PFSK-1 (cell line): ENCODE measurements around the gene IGF1R.

ENCODE experiments used
- FOXP2 ChIP-seq: optimal IDR thresholded peaks from 2 replicates; pipeline ENCODE3; 2011; ENCODE audit warnings: borderline replicate concordance, control low read depth, inconsistent platforms; ENCODE audit not compliant: insufficient read depth; ENCODE audit errors: extremely low read length, extremely low read depth
- POLR2AphosphoS5 ChIP-seq: IDR thresholded peaks from 2 replicates; pipeline ENCODE4 v1.6.1; 2012; ENCODE audit warnings: low read depth, mild to moderate bottlenecking, control low read depth, low read length, moderate library complexity
- SIN3A ChIP-seq: IDR thresholded peaks from 2 replicates; pipeline ENCODE4 v1.6.1; 2012; ENCODE audit warnings: mild to moderate bottlenecking, low read length, moderate library complexity, borderline replicate concordance; ENCODE audit not compliant: insufficient read depth
- TAF1 ChIP-seq: IDR thresholded peaks from 2 replicates; pipeline ENCODE4 v1.6.1; 2012; ENCODE audit warnings: low read length, control low read depth, borderline replicate concordance; ENCODE audit not compliant: insufficient read depth
- TF ChIP-seq, protein P1 (sequence below), 2 experiments: IDR thresholded peaks; 2 replicates each; pipeline versions ENCODE4 v1.6.1 to v1.8.0; 2011 to 2012; ENCODE audit warnings: low read depth in 2 of 2, low read length in 2 of 2, control low read depth in 1 of 2, inconsistent platforms in 1 of 2, mild to moderate bottlenecking in 1 of 2, moderate library complexity in 1 of 2; ENCODE audit not compliant: insufficient read depth in 1 of 2

IGF1R gene

DNA sequence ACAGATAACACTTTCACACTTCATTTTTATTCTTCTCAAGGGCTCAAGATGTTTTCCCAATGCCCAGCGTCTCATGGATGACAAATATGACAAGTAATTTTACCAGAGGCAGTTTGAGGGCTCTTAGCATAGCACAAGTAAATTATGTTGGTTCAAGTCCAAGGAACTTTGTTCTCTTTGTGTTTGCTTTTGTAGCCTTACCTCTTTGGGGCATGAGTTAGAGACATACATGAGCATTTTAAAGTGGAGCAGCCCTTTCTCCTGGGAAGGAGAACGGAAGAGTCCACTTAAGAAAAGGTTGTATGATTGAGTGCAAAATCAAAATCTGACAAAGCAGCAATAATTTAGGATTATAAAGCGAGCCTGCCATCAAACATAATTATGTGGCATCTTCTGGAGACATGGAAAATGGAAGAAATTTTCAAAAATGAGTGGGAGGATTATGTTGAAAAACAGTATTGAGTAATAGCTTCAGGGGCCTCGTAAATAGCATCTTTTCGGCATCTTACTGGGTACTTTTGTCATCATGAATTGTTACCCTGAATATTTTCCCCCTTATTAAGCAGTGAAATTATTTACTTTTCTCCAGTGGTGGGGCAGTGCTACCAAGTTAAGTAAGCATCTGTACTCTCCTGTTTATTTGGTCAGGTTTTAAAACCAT lies 293.4 kb downstream of the IGF1R start:
- TF ChIP-seq FOXP2 (no peak), TAF1 (no peak), SIN3A (no peak), POLR2AphosphoS5 (no peak)
- TF ChIP-seq, protein P1, sequence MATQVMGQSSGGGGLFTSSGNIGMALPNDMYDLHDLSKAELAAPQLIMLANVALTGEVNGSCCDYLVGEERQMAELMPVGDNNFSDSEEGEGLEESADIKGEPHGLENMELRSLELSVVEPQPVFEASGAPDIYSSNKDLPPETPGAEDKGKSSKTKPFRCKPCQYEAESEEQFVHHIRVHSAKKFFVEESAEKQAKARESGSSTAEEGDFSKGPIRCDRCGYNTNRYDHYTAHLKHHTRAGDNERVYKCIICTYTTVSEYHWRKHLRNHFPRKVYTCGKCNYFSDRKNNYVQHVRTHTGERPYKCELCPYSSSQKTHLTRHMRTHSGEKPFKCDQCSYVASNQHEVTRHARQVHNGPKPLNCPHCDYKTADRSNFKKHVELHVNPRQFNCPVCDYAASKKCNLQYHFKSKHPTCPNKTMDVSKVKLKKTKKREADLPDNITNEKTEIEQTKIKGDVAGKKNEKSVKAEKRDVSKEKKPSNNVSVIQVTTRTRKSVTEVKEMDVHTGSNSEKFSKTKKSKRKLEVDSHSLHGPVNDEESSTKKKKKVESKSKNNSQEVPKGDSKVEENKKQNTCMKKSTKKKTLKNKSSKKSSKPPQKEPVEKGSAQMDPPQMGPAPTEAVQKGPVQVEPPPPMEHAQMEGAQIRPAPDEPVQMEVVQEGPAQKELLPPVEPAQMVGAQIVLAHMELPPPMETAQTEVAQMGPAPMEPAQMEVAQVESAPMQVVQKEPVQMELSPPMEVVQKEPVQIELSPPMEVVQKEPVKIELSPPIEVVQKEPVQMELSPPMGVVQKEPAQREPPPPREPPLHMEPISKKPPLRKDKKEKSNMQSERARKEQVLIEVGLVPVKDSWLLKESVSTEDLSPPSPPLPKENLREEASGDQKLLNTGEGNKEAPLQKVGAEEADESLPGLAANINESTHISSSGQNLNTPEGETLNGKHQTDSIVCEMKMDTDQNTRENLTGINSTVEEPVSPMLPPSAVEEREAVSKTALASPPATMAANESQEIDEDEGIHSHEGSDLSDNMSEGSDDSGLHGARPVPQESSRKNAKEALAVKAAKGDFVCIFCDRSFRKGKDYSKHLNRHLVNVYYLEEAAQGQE (IDR thresholded peaks at IDR 0.05; ENCODE audit: insufficient read depth in 1 of 2, low read depth in 2 of 2, low read length in 2 of 2): no peak

DNA sequence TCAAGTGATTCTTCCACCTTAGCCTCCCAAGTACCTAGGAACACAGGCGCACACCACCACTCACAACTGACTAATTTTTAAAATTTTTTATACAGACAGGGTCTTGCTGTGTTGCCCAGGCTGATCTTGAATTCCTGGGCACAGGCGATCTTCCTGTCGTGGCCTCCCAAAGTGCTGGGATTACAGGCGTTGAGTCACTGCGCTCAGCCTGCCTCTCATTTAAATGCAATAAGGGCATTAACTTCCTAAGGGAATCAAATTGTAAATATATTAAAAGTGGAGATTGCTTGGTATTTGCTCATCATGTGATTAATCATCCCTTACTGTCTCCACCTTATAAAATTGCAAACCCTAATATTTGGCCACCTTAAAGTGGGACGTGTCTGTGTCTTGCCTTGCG lies 294.1 kb downstream of the IGF1R start:
- no peak for TF ChIP-seq FOXP2

DNA sequence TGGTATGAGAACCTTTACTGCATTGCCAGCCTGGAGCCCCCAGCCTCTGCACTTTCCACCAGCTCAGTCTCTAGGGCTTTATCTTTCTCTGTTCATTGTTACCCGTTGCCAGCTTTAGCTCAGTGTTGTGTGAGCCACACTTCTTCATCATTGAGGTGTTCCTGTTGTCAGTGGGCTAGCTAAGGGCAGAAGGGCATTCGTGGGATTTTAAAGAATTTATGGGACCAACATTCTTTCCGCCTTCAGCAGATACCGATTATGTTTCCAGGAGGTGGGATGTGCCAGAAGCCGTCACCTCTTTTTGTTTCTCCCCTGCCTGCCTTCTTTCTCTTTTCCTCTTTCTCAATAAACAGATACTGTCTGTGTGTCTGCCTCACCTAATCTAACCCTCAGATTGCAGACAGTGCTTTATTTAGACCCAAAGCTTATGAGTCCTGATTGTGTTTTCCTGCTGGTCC lies 294.7 kb downstream of the IGF1R start:
- no peak for TF ChIP-seq SIN3A
- no peak for TF ChIP-seq POLR2AphosphoS5
- no peak for TF ChIP-seq FOXP2
- TF ChIP-seq TAF1: no peak
- TF ChIP-seq, protein P1 (IDR thresholded peaks at IDR 0.05; ENCODE audit: insufficient read depth in 1 of 2, low read depth in 2 of 2, low read length in 2 of 2): no peak

DNA sequence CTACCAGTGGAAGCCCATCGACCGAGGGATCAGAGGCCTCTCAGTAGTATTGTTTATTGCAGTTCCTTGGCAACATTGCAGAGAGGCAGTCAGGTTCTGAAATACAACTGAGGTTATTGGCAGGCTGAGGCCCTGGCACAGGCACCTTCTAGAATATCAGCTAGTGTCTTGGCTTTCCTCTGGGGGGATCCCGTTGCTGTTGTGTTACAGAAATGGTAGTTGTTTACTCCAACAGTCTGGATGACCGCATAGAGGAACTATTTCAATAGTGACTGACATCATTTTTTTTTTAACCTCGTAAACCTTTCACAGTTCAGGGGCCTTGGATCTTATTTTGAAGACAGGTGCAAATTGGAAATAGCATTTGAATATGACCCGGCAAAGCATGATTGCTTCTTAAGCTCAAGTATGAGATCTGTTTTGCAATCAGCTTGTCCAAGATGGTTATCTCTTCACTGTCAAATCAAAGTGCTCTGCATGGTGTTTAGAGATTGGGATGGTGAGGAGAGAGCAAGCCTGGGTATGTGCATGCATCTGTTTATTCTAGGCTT lies 295.3 kb downstream of the IGF1R start:
- TF ChIP-seq, protein P1 (IDR thresholded peaks at IDR 0.05; ENCODE audit: insufficient read depth in 1 of 2, low read depth in 2 of 2, low read length in 2 of 2): no peak
- TF ChIP-seq POLR2AphosphoS5 (no peak), FOXP2 (no peak), SIN3A (no peak), TAF1 (no peak)

DNA sequence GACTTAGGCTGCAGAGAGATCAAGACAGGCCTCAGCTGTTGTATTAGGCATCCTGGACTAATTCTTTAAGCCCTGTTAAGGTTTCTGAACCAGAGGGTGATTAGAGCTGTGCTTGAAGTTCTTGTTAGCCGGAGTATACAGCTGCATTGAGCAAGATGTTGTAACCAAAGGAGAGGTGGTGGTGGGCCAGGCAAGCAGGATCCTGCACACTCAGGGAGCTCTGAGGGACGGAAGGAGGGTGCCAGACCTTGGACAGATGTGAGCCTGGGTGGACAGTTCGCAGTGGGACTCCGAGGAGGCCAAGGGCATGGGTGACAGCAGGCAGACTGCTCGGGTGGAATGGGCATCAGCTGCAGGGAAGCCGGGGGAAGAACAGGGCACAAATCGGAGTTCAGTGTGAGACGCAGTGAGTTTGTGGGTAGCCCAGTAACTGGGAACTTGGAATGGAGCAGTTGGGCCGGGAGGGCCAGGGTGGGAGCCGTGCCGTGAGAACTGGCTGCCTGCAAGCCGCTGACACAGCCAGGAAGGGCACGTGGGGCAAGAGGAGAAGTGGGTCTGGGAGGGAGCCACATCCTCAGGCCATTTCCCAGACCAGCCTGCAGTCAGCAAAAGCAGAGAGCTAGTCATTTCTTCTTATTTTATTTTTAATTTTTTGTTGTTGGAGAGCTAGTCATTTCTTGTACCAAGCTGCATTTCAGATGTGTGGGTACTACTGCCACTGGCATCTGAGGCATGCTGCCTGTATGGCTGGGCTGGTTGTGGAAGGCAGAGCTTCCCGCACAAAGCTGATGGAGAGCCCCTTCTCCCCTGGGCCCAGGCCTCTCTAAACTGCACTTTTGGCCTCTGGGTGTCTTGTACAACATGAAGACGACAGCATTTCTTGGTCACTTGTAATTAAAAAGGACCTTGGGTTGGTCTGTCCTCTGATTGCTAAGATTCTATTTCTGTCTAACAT lies 298.2 kb downstream of the IGF1R start:
- TF ChIP-seq SIN3A: no peak
- TF ChIP-seq TAF1: no peak
- TF ChIP-seq, protein P1 (IDR thresholded peaks at IDR 0.05; ENCODE audit: insufficient read depth in 1 of 2, low read depth in 2 of 2, low read length in 2 of 2): no peak
- TF ChIP-seq POLR2AphosphoS5: no peak
- TF ChIP-seq FOXP2: no peak
